Activated CD4-positive, alpha-beta memory T cell treated with anti-CD3 and anti-CD28 coated beads, Interleukin-2, amount 10 ng/mL, durations not matched to agents 7 days and 5 days (primary cell): Measurements from ENCODE around the gene TNFRSF6B. TPM values are rescaled to one million over a fixed set of nuclear protein-coding genes. Genes with fewer than 3 reads are reported as not detected.
"Not testable (repeated sequence)": the region's sequence is repeated elsewhere in the genome, so short reads cannot be mapped to it uniquely, and the experiment has no call there.

Experiments
- CTCF ChIA-PET: fragments of 350-600 bp; sonication (Branson Sonifier 250); formaldehyde crosslinking; loops from one replicate; lab custom pipeline; 2021; ENCODE audit warnings: antibody characterized with exemption, inconsistent platforms; lab: Charles Lee
- POLR2A ChIA-PET: fragments of 350-600 bp; sonication (Branson Sonifier 250); formaldehyde crosslinking; loops from one replicate; lab custom pipeline; 2021; ENCODE audit warnings: antibody characterized with exemption; lab: Charles Lee
- DNase-seq: peaks from one replicate; pipeline ENCODE4 v3.0.0-alpha.2; 2020
- H3K27ac Mint-ChIP-seq: one replicate; pipeline ENCODE4 v1.8.0; 2021; ENCODE audit warnings: mild to moderate bottlenecking, mixed read lengths
- H3K27me3 Mint-ChIP-seq: one replicate; pipeline ENCODE4 v1.8.0; 2021; ENCODE audit warnings: mixed read lengths
- H3K36me3 Mint-ChIP-seq: one replicate; pipeline ENCODE4 v1.8.0; 2021; ENCODE audit warnings: low read depth, mixed read lengths
- H3K4me1 Mint-ChIP-seq: one replicate; pipeline ENCODE4 v1.8.0; 2021; ENCODE audit warnings: mixed read lengths
- H3K4me3 Mint-ChIP-seq: one replicate; pipeline ENCODE4 v1.8.0; 2021; ENCODE audit warnings: mild to moderate bottlenecking, mixed read lengths
- H3K9me3 Mint-ChIP-seq: one replicate; pipeline ENCODE4 v1.8.0; 2021; ENCODE audit warnings: mixed read lengths
- total RNA-seq, 2 experiments: library from RNA; stranded (reverse); gene quantifications; one replicate each; pipeline ENCODE4 v1.2.3, GENCODE V29; 2021

The TNFRSF6B gene, protein sequence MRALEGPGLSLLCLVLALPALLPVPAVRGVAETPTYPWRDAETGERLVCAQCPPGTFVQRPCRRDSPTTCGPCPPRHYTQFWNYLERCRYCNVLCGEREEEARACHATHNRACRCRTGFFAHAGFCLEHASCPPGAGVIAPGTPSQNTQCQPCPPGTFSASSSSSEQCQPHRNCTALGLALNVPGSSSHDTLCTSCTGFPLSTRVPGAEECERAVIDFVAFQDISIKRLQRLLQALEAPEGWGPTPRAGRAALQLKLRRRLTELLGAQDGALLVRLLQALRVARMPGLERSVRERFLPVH
- not detected for total RNA-seq

DNA sequence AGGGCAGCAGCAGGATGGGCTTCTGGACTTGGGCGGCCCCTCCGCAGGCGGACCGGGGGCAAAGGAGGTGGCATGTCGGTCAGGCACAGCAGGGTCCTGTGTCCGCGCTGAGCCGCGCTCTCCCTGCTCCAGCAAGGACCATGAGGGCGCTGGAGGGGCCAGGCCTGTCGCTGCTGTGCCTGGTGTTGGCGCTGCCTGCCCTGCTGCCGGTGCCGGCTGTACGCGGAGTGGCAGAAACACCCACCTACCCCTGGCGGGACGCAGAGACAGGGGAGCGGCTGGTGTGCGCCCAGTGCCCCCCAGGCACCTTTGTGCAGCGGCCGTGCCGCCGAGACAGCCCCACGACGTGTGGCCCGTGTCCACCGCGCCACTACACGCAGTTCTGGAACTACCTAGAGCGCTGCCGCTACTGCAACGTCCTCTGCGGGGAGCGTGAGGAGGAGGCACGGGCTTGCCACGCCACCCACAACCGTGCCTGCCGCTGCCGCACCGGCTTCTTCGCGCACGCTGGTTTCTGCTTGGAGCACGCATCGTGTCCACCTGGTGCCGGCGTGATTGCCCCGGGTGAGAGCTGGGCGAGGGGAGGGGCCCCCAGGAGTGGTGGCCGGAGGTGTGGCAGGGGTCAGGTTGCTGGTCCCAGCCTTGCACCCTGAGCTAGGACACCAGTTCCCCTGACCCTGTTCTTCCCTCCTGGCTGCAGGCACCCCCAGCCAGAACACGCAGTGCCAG lies at the start of gene TNFRSF6B:
TNFRSF6B (plus strand) TSS at position 25 of the 729 bp plus-strand sequence; CDS start at position 141, 116 bp downstream.
- Mint-ChIP-seq H3K36me3 (peaks cover 11% of the 10 kb centered on the region), H3K9me3 (no peaks in the 10 kb centered on the region), H3K4me1 (peaks cover 27% of the 10 kb centered on the region), H3K27me3 (no peaks in the 10 kb centered on the region), H3K4me3 (no peak within 1 kb of the TSS), H3K27ac (no peak within 1 kb of the TSS)
- ChIA-PET POLR2A (interaction anchor here (0.8 to 3.7 kb wide), 7 partner anchors 11 to 159 kb away, joined by 3 to 13 read pairs (median 5); partner anchors contain the start of genes ARFRP1, LIME1, PTK6 and SLC2A4RG), CTCF (interaction anchor here (1.4 kb wide), 1 partner anchor 11 kb away, joined by 3 read pairs; the partner anchor contains the start of genes ARFRP1 and ZGPAT)
- no peak for DNase-seq

DNA sequence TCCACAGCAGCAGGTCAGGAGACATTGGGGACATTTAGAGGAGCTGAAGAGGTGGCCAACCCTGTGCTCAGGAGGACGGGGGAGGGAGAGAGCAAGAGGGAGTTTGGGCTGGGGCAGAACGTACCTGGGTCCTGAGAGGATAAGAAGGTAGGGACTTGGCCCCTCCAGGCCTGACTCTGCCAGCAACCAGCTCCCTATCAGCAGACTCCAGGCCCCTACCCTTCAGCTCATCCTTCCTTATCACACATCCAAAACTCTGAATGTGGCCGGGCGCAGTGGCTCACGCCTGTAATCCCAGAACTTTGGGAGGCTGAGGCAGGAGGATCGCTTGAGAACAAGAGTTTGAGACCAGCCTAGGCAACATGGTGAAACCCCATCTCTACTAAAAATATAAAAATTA lies 48.3 kb upstream of the TNFRSF6B start:
- CTCF ChIA-PET, result no interaction called here
- Mint-ChIP-seq H3K27ac (no peak overlapping the region), H3K27me3 (peaks cover 12% of the 10 kb centered on the region)

DNA sequence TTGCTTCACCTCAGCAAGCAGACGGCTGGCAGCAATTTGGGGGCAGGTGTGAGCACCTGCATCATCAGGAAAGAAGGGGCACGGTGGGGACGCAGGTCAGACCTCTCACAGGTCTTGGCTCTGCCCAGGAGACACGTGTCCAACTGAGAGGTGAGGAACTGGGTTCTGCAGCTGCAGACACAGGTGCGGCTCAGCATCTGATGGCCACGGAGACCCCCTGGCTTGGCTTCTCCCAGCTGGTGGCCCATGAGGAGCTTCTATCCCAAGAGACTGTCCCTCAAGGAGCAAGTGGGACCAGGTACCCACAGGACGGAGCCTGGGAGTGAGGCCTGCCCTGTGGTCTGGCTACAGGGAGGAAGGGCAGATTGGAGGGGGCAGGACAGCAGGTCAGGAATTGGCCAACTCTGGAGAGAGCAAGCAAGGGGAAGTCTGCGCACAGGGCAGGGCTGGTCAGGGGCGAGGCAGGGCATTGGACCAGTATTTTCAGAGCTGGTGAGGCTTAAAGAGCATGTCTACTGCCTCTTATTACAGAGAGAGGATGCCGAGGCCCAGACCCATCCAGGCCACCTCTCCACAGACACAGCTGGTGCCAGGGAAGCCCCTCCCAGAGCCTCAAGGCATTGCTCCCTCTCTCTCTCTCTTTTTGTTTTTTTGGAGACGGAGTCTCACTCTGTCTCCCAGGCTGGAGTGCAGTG lies 47.4 kb upstream of the TNFRSF6B start:
- ChIA-PET POLR2A (interaction anchor here (0.7 to 1.2 kb wide), 2 partner anchors 9 kb away, joined by 3 read pairs; partner anchors contain the start of gene RTEL1), CTCF (no interaction called here)
- H3K27me3 Mint-ChIP-seq, result peaks cover 13% of the 10 kb centered on the region
- no peak for DNase-seq
- H3K4me1 Mint-ChIP-seq, result peaks cover 9% of the 10 kb centered on the region
- H3K36me3 Mint-ChIP-seq, result no peaks in the 10 kb centered on the region
- no peak overlapping the region for H3K27ac Mint-ChIP-seq
- H3K4me3 Mint-ChIP-seq, result no peak overlapping the region
- H3K9me3 Mint-ChIP-seq, result no peaks in the 10 kb centered on the region

More for the DNA sequence above, 48.3 kb upstream of the TNFRSF6B start:
- H3K4me3 Mint-ChIP-seq, result no peak overlapping the region
- no peaks in the 10 kb centered on the region for H3K36me3 Mint-ChIP-seq
- no peak for DNase-seq
- POLR2A ChIA-PET, result interaction anchor here (1.2 kb wide), 1 partner anchor 10 kb away, joined by 3 read pairs; the partner anchor contains the start of gene RTEL1
- H3K9me3 Mint-ChIP-seq, result no peaks in the 10 kb centered on the region
- H3K4me1 Mint-ChIP-seq, result peaks cover 10% of the 10 kb centered on the region

DNA sequence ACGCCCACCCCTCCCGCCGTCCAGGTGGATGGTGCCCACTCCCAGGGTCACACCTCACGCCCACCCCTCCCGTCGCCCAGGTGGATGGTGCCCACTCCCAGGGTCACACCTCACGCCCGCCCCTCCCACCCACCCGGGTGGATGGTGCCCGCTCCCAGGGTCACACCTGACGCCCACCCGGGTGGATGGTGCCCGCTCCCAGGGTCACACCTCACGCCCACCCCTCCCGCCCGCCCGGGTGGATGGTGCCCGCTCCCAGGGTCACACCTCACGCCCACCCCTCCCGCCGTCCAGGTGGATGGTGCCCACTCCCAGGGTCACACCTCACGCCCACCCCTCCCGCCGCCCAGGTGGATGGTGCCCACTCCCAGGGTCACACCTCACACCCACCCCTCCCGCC lies 46.0 kb upstream of the TNFRSF6B start:
- H3K36me3 Mint-ChIP-seq, CTCF ChIA-PET, H3K27ac Mint-ChIP-seq, H3K4me3 Mint-ChIP-seq, DNase-seq, H3K9me3 Mint-ChIP-seq: not testable (repeated sequence)
- H3K27me3 Mint-ChIP-seq, result peaks cover 12% of the 10 kb centered on the region
- POLR2A ChIA-PET, result interaction anchor here (1.7 kb wide), 1 partner anchor 23 kb away, joined by 5 read pairs; the partner anchor contains the start of gene GMEB2
- H3K4me1 Mint-ChIP-seq, result peaks cover 16% of the 10 kb centered on the region

DNA sequence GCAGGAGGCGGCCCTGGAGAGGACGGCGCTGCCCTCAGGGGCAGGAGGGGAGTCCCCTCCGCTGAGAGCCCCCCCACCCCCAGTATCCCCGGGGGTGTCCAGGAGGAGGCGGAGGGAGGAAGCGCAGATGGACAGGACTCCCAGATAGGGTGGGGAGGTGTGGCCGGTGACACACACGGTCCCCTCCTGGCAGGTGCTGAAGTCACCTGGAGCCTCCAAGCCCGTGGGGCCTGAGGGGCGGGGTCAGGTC lies 44.6 kb upstream of the TNFRSF6B start:
- CTCF ChIA-PET, result interaction anchor here (1.1 kb wide), 1 partner anchor 10 kb away, joined by 5 read pairs; no protein-coding TSS in a partner anchor
- no peaks in the 10 kb centered on the region for H3K9me3 Mint-ChIP-seq
- H3K27me3 Mint-ChIP-seq, result peaks cover 12% of the 10 kb centered on the region
- no peak for DNase-seq
- peaks cover 16% of the 10 kb centered on the region for H3K4me1 Mint-ChIP-seq
- POLR2A ChIA-PET, result interaction anchor here (1.7 to 2.1 kb wide), 2 partner anchors 10 to 24 kb away, joined by 5 to 11 read pairs; partner anchors contain the start of gene GMEB2
- H3K4me3 Mint-ChIP-seq, result peak overlapping the region; percentile 58
- no peak overlapping the region for H3K27ac Mint-ChIP-seq
- H3K36me3 Mint-ChIP-seq, result no peaks in the 10 kb centered on the region

DNA sequence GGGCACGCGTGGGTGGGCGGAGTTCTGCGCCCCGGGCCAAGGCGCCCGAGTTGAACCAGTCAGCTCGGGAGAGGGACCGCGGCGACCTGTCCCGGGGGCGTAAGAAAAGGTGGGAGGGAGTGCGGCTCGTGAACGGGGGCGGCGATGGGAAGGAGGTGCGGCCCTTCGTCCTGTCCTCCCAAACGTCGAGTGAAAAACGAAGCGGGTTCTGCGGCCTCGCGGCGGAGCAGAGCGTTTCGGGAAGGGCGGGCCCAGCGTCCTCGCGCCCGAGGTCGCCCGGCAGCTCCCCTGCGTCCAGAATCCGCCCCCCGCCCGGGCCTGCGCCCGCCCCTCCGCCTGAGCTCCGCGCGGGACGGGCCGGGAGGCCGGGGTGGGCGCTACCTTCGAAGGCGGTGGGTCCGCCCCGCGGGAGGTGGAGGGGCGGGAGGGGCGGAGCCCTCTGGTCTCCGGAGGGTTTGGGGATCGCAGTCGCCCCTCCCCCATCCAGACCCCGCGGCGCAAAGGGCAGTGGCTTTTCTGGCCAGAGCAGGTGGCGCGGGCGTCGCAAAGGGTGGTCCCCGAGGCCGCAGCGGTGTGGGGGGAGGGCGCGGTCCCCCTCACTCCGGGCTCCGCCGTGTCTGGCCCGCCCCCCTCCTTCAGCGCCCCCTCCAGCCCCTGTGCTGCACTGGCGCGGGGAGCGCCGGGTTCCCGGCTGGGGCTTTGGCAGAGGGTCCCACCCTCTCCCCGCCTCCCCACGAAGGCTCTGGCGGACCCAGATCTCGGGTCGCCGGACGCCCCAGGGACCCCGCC lies 44.1 kb upstream of the TNFRSF6B start:
- CTCF ChIA-PET, result interaction anchor here (1.1 kb wide), 1 partner anchor 11 kb away, joined by 5 read pairs; no protein-coding TSS in a partner anchor
- POLR2A ChIA-PET, result interaction anchor here (1.0 to 2.1 kb wide), 6 partner anchors 10 to 115 kb away, joined by 3 to 11 read pairs (median 6); partner anchors contain the start of genes GMEB2 and PTK6
- no peaks in the 10 kb centered on the region for H3K9me3 Mint-ChIP-seq
- H3K4me1 Mint-ChIP-seq, result peaks cover 18% of the 10 kb centered on the region
- peaks cover 12% of the 10 kb centered on the region for H3K27me3 Mint-ChIP-seq
- no peak overlapping the region for H3K27ac Mint-ChIP-seq
- H3K36me3 Mint-ChIP-seq, result no peaks in the 10 kb centered on the region
- no peak for DNase-seq
- peak overlapping the region; percentile 4 for H3K4me3 Mint-ChIP-seq

DNA sequence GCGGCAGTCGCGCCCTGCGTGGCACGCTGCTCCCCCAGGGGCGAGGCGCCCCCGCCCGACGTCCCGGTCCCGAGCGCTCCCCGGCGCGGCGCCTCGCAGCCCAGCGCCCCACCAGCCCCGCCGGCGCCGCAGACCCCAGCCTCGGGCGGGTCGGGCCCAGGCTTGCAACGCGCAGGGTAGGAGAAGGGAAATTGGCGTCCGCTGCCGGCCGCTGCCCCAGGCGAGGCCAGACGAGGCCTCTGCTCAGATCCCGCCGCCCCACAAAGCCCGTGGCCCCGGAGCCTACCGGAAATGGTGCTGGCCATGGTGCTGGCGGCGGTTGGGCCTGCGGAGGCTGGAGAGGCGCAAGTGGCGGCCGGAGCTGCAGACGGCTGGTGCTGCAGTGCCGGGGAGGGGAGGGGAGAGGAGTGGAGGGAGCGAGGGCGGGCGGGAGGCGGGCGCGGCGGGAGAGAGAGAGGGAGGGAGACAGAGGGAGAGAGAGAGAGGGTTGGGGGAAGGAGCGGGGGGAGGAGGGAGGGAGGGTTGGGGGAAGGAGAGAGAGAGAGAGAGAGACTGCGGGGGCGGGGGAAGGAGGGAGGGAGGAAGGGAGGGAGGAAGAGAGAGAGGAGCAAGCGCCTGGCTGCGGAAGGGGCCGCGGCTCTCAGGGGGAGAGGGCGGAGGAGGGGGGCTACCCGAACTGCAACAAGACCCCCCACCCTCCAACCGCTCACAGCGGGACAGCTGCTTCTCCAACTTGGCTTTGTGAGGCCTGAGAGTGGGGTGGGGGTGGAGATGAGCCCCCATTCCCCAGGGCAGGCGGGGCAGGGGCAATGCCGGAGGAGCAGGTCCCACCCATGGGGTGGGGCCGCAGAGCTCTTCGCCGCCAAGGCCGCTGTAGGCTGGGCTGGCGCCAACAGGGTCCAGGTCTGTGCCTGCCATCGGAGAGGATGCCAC lies 43.1 kb upstream of the TNFRSF6B start, which contains the start of gene STMN3:
STMN3 (minus strand) TSS at position 384 of the 933 bp plus-strand sequence; CDS start at position 305, 79 bp downstream.
- no peak within 1 kb of the TSS for H3K27ac Mint-ChIP-seq
- H3K9me3 Mint-ChIP-seq, result no peaks in the 10 kb centered on the region
- ChIA-PET CTCF (interaction anchor here (1.3 kb wide), 1 partner anchor 12 kb away, joined by 4 read pairs; no protein-coding TSS in a partner anchor), POLR2A (interaction anchor here (0.9 to 2.1 kb wide), 6 partner anchors 11 to 132 kb away, joined by 3 to 11 read pairs (median 5); partner anchors contain the start of genes GMEB2 and PTK6)
- peaks cover 2% of the 10 kb centered on the region for H3K36me3 Mint-ChIP-seq
- H3K27me3 Mint-ChIP-seq, result peaks cover 12% of the 10 kb centered on the region
- H3K4me1 Mint-ChIP-seq, result peaks cover 24% of the 10 kb centered on the region
- peak; percentile 79 for DNase-seq
- H3K4me3 Mint-ChIP-seq, result peak within 1 kb of the TSS; percentile 63

DNA sequence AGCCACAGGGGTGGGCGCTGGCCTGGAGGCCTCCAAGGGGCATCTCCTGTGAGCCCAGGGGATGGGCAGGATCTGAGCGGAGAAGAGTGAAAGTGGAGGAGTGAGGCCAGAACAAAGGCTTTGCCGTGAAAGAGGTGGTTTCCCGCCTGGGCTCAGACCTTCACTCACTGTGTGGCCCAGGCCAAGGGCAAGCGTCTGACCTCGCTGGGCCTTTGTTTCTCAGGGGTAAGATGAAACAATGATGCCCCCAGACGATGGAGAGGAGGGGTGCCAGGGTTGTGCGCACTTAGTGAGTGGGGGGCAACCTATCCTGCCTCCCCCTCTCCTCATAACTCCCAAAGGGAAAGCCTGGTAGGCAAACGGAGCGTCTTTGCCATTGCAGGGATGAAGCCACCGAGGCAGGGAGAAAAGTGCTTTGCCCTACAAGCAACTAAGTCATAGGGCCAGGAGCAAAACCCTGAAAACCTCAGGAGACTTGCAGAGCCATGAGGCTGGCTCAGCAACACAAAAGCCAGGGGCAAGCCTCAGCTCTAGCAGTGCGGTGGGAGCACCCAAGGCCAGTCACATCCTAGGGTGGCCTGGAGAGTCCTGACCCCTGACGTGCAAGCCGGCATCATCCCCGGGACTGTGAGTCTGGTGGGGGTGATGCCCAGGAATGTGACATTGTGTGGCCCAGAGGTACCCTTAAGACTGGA lies 42.3 kb upstream of the TNFRSF6B start:
- H3K9me3 Mint-ChIP-seq, result no peaks in the 10 kb centered on the region
- POLR2A ChIA-PET, result interaction anchor here (0.9 to 1.5 kb wide), 2 partner anchors 18 to 133 kb away, joined by 4 to 7 read pairs; no protein-coding TSS in a partner anchor

DNA sequence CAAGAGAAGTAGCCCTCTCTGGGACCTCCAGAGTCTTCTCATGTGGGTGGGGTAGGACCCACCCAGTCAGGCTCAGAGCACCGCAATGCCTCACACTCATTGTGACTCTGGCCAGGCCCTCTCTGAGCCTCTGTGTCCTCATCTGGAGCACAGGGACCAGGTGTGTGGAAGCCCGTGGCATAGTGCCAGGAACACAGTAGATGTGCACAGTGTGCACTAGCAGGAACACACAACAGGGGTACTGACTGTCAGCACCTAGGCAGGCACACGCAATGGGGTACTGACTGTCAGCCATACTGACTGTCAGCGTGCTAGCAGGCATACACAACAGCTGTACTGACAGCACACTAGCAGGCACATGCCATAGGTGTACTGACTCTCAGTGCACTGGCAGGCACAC lies 41.2 kb upstream of the TNFRSF6B start:
- Mint-ChIP-seq H3K4me3 (no peak overlapping the region), H3K4me1 (peaks cover 42% of the 10 kb centered on the region), H3K9me3 (no peaks in the 10 kb centered on the region), H3K27me3 (peaks cover 12% of the 10 kb centered on the region), H3K36me3 (peaks cover 8% of the 10 kb centered on the region), H3K27ac (no peak overlapping the region)
- no peak for DNase-seq
- ChIA-PET POLR2A (no interaction called here), CTCF (no interaction called here)

More for the DNA sequence above, 42.3 kb upstream of the TNFRSF6B start:
- peak overlapping the region; percentile 63 for H3K4me3 Mint-ChIP-seq
- CTCF ChIA-PET, result interaction anchor here (1.3 kb wide), 1 partner anchor 12 kb away, joined by 4 read pairs; no protein-coding TSS in a partner anchor
- H3K27ac Mint-ChIP-seq, result no peak overlapping the region
- peaks cover 12% of the 10 kb centered on the region for H3K27me3 Mint-ChIP-seq
- H3K36me3 Mint-ChIP-seq, result peaks cover 7% of the 10 kb centered on the region
- H3K4me1 Mint-ChIP-seq, result peaks cover 32% of the 10 kb centered on the region
- DNase-seq, result no peak

DNA sequence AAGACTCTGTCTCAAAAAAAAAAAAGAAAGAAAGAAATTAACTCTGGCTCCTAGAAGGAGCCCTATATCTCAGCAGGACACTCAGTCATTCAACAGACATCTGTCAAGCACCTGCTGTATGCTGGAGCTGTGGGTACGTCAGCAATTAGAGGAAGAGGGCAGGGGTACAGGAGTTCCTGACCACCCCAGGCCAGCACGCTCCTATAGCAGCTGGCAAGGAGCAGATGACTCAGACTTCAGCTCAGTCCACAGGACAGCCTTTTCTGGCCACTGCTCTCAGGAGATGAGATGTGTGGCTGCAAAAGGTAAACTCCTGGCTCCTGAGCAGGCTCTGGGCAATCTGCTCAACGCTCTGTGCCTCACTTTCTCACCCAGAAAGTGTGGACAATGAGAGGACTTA lies 40.0 kb upstream of the TNFRSF6B start:
- no peak for DNase-seq
- peaks cover 11% of the 10 kb centered on the region for H3K36me3 Mint-ChIP-seq
- ChIA-PET CTCF (interaction anchor here (2.9 kb wide), 1 partner anchor 14 kb away, joined by 22 read pairs; no protein-coding TSS in a partner anchor), POLR2A (interaction anchor here (0.6 to 0.8 kb wide), 2 partner anchors 17 to 148 kb away, joined by 3 read pairs; no protein-coding TSS in a partner anchor)
- no peaks in the 10 kb centered on the region for H3K9me3 Mint-ChIP-seq
- peaks cover 6% of the 10 kb centered on the region for H3K27me3 Mint-ChIP-seq
- peaks cover 42% of the 10 kb centered on the region for H3K4me1 Mint-ChIP-seq
- H3K4me3 Mint-ChIP-seq, result no peak overlapping the region
- H3K27ac Mint-ChIP-seq, result no peak overlapping the region
